Endothelial cell of umbilical vein (primary cell): Measurements from ENCODE around the gene DGAT2. TPM values are rescaled to one million over a fixed set of nuclear protein-coding genes. Genes with fewer than 3 reads are reported as not detected.

Experiments used
- BruUV-seq: library from RNA; stranded (reverse); fragments of 400-500 nt; replicated peaks from 2 replicates; lab custom pipeline; 2021; lab: Mats Ljungman, UMichigan
- CTCF ChIA-PET: fragments of 300-600, 350-600 bp; sonication (Branson Sonifier 250); formaldehyde crosslinking; loops from one replicate; lab custom pipeline; 2021; ENCODE audit warnings: antibody characterized with exemption, inconsistent platforms; lab: Charles Lee
- POLR2A ChIA-PET: fragments of 300-600, 350-600 bp; sonication (Branson Sonifier 250); formaldehyde crosslinking; loops from one replicate; lab custom pipeline; 2021; ENCODE audit warnings: antibody characterized with exemption, inconsistent platforms; lab: Charles Lee
- DNase-seq: peaks from one replicate; pipeline ENCODE4 v3.0.0-alpha.2; 2011; ENCODE audit warnings: low read depth, low spot score
- FAIRE-seq: peaks from 2 replicates; lab custom pipeline; 2011; peaks lifted over from hg19 to GRCh38; lab: Jason Lieb, UNC
- H2AFZ ChIP-seq: 2 replicates; pipeline ENCODE4 v1.6.0; 2012; ENCODE audit warnings: low read depth, low read length, control low read depth, inconsistent platforms
- H3K27ac ChIP-seq: 2 replicates; pipeline ENCODE4 v1.5.1; 2011; ENCODE audit warnings: low read depth, mild to moderate bottlenecking, control low read depth, low read length, moderate library complexity; ENCODE audit not compliant: insufficient read depth
- H3K27me3 ChIP-seq, 2 experiments: 2 replicates each; pipeline versions ENCODE4 v1.6.0 to v1.6.1; 2011; ENCODE audit warnings: low read length in 2 of 2, mixed read lengths in 1 of 2; ENCODE audit not compliant: control insufficient read depth in 2 of 2, insufficient read depth in 2 of 2
- H3K36me3 ChIP-seq, 2 experiments: 2 replicates in 1 of 2; 3 replicates in 1 of 2; pipeline ENCODE4 v1.5.1; 2011; ENCODE audit warnings: low read length in 2 of 2, mild to moderate bottlenecking in 1 of 2, moderate library complexity in 1 of 2; ENCODE audit not compliant: control insufficient read depth in 2 of 2, insufficient read depth in 2 of 2; ENCODE audit errors: extremely low read depth in 1 of 2
- H3K4me1 ChIP-seq: 3 replicates; pipeline ENCODE4 v1.5.1; 2011; ENCODE audit warnings: mild to moderate bottlenecking, low read length; ENCODE audit not compliant: control insufficient read depth, insufficient read depth; ENCODE audit errors: extremely low read depth
- H3K4me2 ChIP-seq: 2 replicates; pipeline ENCODE4 v1.6.1; 2011; ENCODE audit warnings: low read length, control low read depth, mixed read lengths; ENCODE audit not compliant: insufficient read depth
- H3K4me3 ChIP-seq, 3 experiments: fragments of 200-600 bp in 1 of 3; sonication (generic), shearing (Covaris generic) in 1 of 3; replicated peaks in 1 of 3; 2 replicates each; pipeline ENCODE4 v1.5.1; 2011 to 2016; ENCODE audit warnings: control low read depth in 3 of 3, low read length in 3 of 3, mild to moderate bottlenecking in 2 of 3, inconsistent platforms in 1 of 3, low read depth in 1 of 3, moderate library complexity in 1 of 3; ENCODE audit not compliant: insufficient read depth in 1 of 3
- H3K79me2 ChIP-seq: 2 replicates; pipeline ENCODE4 v1.6.0; 2012; ENCODE audit warnings: low read length, inconsistent platforms; ENCODE audit not compliant: control insufficient read depth, insufficient read depth
- H3K9ac ChIP-seq: replicated peaks from 2 replicates; pipeline ENCODE3; 2011; ENCODE audit warnings: low read length, control low read depth; ENCODE audit not compliant: insufficient read depth; ENCODE audit errors: extremely low read depth
- H3K9me1 ChIP-seq: replicated peaks from 3 replicates; pipeline ENCODE4 v1.6.0; 2011; ENCODE audit warnings: mild to moderate bottlenecking, low read length; ENCODE audit not compliant: control insufficient read depth, insufficient read depth; ENCODE audit errors: extremely low read depth
- H3K9me3 ChIP-seq: replicated peaks from 2 replicates; pipeline ENCODE4 v1.5.1; 2012; ENCODE audit warnings: low read length, inconsistent platforms; ENCODE audit not compliant: control insufficient read depth, insufficient read depth
- H4K20me1 ChIP-seq: replicated peaks from 2 replicates; pipeline ENCODE3; 2011; ENCODE audit warnings: mild to moderate bottlenecking, low read length; ENCODE audit not compliant: control insufficient read depth, insufficient read depth; ENCODE audit errors: extremely low read depth
- EZH2 ChIP-seq: IDR thresholded peaks from 2 replicates; pipeline ENCODE4 v1.6.1; 2012; ENCODE audit warnings: borderline replicate concordance, low read depth, mild to moderate bottlenecking, moderate library complexity, low read length, inconsistent platforms; ENCODE audit not compliant: severe bottlenecking
- FOS ChIP-seq: IDR thresholded peaks from 2 replicates; pipeline ENCODE4 v1.6.1; 2011; ENCODE audit warnings: mild to moderate bottlenecking, low read length, moderate library complexity, borderline replicate concordance; ENCODE audit not compliant: insufficient read depth
- GATA2 ChIP-seq: IDR thresholded peaks from 2 replicates; pipeline ENCODE4 v1.7.0; 2011; ENCODE audit warnings: low read depth, mild to moderate bottlenecking, moderate library complexity, mixed read lengths, low read length; ENCODE audit not compliant: insufficient read length, insufficient read depth
- JUN ChIP-seq: IDR thresholded peaks from 2 replicates; pipeline ENCODE4 v1.6.1; 2011; ENCODE audit warnings: borderline replicate concordance, low read depth; ENCODE audit not compliant: insufficient read length, insufficient read depth
- MYC ChIP-seq: IDR thresholded peaks from one replicate; pipeline ENCODE4 v1.6.1; 2011; ENCODE audit warnings: mild to moderate bottlenecking, low read depth, low read length
- POLR2A ChIP-seq: IDR thresholded peaks from 2 replicates; pipeline ENCODE4 v1.6.1; 2012; ENCODE audit warnings: low read depth, mild to moderate bottlenecking, control low read depth, low read length
- POLR2AphosphoS5 ChIP-seq: IDR thresholded peaks from 2 replicates; pipeline ENCODE4 v1.6.1; 2012; ENCODE audit warnings: low read depth, mild to moderate bottlenecking, control low read depth, low read length, moderate library complexity; ENCODE audit not compliant: insufficient read depth
- dilution Hi-C: fragments of 300-500 bp; cut with MboI; formaldehyde crosslinking; loops from one replicate; pipeline ENCODE4 v1.15.0; 2019; ENCODE audit warnings: low sequenced_read_pairs; ENCODE audit not compliant: extremely low pct_ligation_motif_present
- intact Hi-C: fragments of 100-400 bp; cut with micrococcal nuclease; formaldehyde crosslinking; loops from one replicate; pipeline ENCODE4 v1.10.0; 2022
- polyA plus RNA-seq, 4 experiments: library from polyadenylated mRNA; depleted of rRNA in 3 of 4; stranded (reverse) in 3 of 4; unstranded in 1 of 4; fragments of >200 nt; gene quantifications; 2 replicates each; pipeline versions ENCODE4 v1.2.1 to v1.2.3, GENCODE V29; 2011 to 2012; ENCODE audit warnings: missing spikeins in 1 of 4
- total RNA-seq: library from RNA; stranded (reverse); gene quantifications from 2 replicates; pipeline ENCODE4 v1.2.3, GENCODE V29; 2021
- TF ChIP-seq, protein P1 (sequence below): IDR thresholded peaks from 2 replicates; pipeline ENCODE4 v1.6.1; 2011; ENCODE audit not compliant: insufficient read depth, insufficient read length
- TF ChIP-seq, protein P2 (sequence below), 2 donors: IDR thresholded peaks; 1 replicate in 1 of 2; 2 replicates in 1 of 2; pipeline ENCODE4 v1.5.1; 2011; ENCODE audit warnings: low read length in 2 of 2, mild to moderate bottlenecking in 2 of 2, moderate library complexity in 2 of 2, control low read depth in 1 of 2, inconsistent platforms in 1 of 2, low read depth in 1 of 2; ENCODE audit not compliant: insufficient read depth in 1 of 2; ENCODE audit errors: extremely low read depth in 1 of 2

DGAT2 gene
- total and polyA plus RNA-seq, 2 donors (not counting 3 experiments of a cell fraction or from before 2014, with no cell fraction given): 0.55 to 0.79 TPM

DNA sequence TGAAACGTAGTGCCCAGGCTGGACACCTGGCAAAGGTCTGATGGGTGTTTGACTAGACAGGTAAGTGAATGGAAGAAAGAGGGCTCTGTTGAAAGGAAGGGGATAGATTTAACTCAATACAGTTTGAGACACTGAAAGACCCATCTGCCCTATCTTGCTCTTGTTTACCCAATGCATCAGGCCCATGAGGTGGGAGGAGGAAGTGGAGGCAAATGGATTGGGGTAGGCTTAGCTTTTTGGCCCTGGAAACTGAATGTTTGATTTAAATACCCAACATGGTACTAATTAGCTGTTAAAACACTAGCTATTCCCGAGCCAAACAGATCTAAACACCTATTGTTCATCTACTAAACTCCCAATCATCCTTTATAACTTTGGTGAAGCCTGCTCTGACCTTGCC lies 42.9 kb downstream of the DGAT2 start:
- H4K20me1 ChIP-seq: no peaks in the 10 kb centered on the region
- no peaks in the 10 kb centered on the region for H3K27me3 ChIP-seq
- DNase-seq (no peak), FAIRE-seq (no peak)
- BruUV-seq: no TSS peak
- no peaks in the 10 kb centered on the region for H3K9me3 ChIP-seq
- ChIA-PET POLR2A (no interaction called here), CTCF (interaction anchor here (2.9 to 5.9 kb wide), 3 partner anchors 9 to 56 kb away, joined by 12 to 59 read pairs (median 55); no protein-coding TSS in a partner anchor)
- dilution Hi-C loops (no loop called here), intact Hi-C loops (loop anchor here (5.0 kb wide), 1 partner anchor 41 kb away; no protein-coding TSS in a partner anchor)
- no peak overlapping the region for H3K4me2 ChIP-seq
- peaks cover 13% of the 10 kb centered on the region for H3K79me2 ChIP-seq
- H3K4me3 ChIP-seq: no peak overlapping the region
- H2AFZ ChIP-seq: no peak overlapping the region
- H3K9ac ChIP-seq: no peak overlapping the region
- H3K4me1 ChIP-seq: peaks cover 20% of the 10 kb centered on the region
- H3K9me1 ChIP-seq: no peaks in the 10 kb centered on the region
- no peaks in the 10 kb centered on the region for H3K36me3 ChIP-seq
- TF ChIP-seq, protein P1, sequence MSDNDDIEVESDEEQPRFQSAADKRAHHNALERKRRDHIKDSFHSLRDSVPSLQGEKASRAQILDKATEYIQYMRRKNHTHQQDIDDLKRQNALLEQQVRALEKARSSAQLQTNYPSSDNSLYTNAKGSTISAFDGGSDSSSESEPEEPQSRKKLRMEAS: no peak
- TF ChIP-seq EZH2 (no peak), POLR2AphosphoS5 (no peak), FOS (no peak), MYC (no peak), POLR2A (no peak), GATA2 (no peak), JUN (no peak)
- TF ChIP-seq, protein P2, sequence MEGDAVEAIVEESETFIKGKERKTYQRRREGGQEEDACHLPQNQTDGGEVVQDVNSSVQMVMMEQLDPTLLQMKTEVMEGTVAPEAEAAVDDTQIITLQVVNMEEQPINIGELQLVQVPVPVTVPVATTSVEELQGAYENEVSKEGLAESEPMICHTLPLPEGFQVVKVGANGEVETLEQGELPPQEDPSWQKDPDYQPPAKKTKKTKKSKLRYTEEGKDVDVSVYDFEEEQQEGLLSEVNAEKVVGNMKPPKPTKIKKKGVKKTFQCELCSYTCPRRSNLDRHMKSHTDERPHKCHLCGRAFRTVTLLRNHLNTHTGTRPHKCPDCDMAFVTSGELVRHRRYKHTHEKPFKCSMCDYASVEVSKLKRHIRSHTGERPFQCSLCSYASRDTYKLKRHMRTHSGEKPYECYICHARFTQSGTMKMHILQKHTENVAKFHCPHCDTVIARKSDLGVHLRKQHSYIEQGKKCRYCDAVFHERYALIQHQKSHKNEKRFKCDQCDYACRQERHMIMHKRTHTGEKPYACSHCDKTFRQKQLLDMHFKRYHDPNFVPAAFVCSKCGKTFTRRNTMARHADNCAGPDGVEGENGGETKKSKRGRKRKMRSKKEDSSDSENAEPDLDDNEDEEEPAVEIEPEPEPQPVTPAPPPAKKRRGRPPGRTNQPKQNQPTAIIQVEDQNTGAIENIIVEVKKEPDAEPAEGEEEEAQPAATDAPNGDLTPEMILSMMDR (IDR thresholded peaks at IDR 0.05; ENCODE audit: extremely low read depth in 1 of 2, insufficient read depth in 1 of 2, low read depth in 1 of 2, low read length in 2 of 2): no peak
- no peak overlapping the region for H3K27ac ChIP-seq
